Rectal smooth muscle tissue (tissue), 1 donor: ENCODE results near the gene PTTG1IP2.

ENCODE experiments used
- H3K27ac ChIP-seq: one replicate; pipeline ENCODE4 v1.7.0; 2013; ENCODE audit warnings: low read depth, low read length, inconsistent platforms
- H3K27me3 ChIP-seq: one replicate; pipeline ENCODE4 v1.7.0; 2013; ENCODE audit warnings: low read length; ENCODE audit not compliant: control insufficient read depth, insufficient read depth
- H3K36me3 ChIP-seq: one replicate; pipeline ENCODE4 v1.7.0; 2013; ENCODE audit warnings: low read length; ENCODE audit not compliant: control insufficient read depth, insufficient read depth
- H3K4me1 ChIP-seq: one replicate; pipeline ENCODE4 v1.7.0; 2013; ENCODE audit warnings: low read length; ENCODE audit not compliant: control insufficient read depth, insufficient read depth
- H3K4me3 ChIP-seq: one replicate; pipeline ENCODE4 v1.7.0; 2013; ENCODE audit warnings: low read length
- H3K9ac ChIP-seq: one replicate; pipeline ENCODE4 v1.7.0; 2013; ENCODE audit warnings: low read length

PTTG1IP2 gene

GRCh38 chr7:90488220-90488619 lies 18.8 kb downstream of the PTTG1IP2 start:
- no peaks in the 10 kb centered on the region for H3K27me3 ChIP-seq
- no peak overlapping the region for H3K9ac ChIP-seq
- H3K27ac ChIP-seq, result no peak overlapping the region
- H3K36me3 ChIP-seq, result no peaks in the 10 kb centered on the region
- H3K4me1 ChIP-seq, result no peaks in the 10 kb centered on the region
- H3K4me3 ChIP-seq, result no peak overlapping the region

DNA sequence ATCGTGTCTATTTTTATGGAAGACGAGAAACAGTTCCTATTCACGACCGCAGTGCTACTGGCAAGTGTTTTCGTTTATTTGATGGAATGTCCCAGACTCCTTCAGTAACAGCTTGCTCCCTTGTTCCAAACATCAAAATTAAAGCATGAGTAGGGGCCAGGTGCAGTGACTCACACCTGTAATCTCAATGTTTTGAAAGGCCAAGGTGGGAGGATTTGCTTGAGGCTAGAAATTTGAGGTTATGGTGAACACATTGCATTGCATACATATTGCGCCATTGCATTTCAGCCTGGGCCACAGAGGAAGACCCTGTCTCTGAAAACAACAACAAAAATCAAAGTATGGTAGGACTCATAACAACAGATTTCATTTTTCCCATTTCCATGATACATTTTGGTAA lies 22.8 kb downstream of the PTTG1IP2 start:
- H3K27ac ChIP-seq, result no peak overlapping the region
- H3K4me1 ChIP-seq, result no peaks in the 10 kb centered on the region
- H3K9ac ChIP-seq, result no peak overlapping the region
- no peaks in the 10 kb centered on the region for H3K36me3 ChIP-seq
- H3K4me3 ChIP-seq, result no peak overlapping the region
- H3K27me3 ChIP-seq, result no peaks in the 10 kb centered on the region

DNA sequence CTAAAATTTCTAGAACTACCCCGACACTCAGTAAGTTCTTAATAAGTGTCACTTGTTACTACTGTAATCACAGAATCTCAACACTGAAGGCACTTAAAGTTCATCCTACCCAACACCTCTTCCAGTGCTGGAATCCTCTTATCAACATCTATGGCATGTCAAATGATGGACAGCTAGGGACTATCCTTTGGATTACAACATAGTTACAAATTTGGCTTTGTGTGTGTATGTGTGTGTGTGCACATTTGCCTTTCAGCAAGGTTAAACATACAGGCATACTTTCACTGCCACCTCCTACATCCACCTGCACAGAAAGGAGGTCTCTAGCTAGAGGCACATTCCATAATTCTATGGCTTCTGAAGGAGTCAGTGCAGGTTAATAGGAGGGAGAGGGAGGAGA lies 25.8 kb downstream of the PTTG1IP2 start:
- no peak overlapping the region for H3K4me3 ChIP-seq
- H3K36me3 ChIP-seq, result no peaks in the 10 kb centered on the region
- no peaks in the 10 kb centered on the region for H3K27me3 ChIP-seq
- no peaks in the 10 kb centered on the region for H3K4me1 ChIP-seq
- no peak overlapping the region for H3K27ac ChIP-seq
- no peak overlapping the region for H3K9ac ChIP-seq

DNA sequence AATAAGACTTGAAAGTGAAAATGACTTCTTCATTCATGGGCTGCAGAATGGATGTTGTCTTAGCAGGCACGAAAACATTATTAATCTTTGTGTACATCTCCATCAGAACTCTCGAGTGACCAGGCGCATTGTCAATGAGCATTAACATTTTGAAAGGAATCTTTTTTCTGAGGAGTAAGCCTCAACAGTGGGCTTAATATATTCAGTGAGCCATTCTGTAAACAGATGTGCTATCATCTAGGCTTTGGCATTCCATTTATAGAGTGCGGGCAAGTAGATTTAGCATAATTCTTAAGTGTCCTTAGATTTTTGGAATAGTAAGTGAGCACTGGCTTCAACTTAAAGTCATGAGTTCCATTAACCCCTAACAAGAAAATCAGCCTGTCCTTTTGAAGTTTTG lies 33.1 kb downstream of the PTTG1IP2 start:
- H3K4me3 ChIP-seq, result no peak overlapping the region

DNA sequence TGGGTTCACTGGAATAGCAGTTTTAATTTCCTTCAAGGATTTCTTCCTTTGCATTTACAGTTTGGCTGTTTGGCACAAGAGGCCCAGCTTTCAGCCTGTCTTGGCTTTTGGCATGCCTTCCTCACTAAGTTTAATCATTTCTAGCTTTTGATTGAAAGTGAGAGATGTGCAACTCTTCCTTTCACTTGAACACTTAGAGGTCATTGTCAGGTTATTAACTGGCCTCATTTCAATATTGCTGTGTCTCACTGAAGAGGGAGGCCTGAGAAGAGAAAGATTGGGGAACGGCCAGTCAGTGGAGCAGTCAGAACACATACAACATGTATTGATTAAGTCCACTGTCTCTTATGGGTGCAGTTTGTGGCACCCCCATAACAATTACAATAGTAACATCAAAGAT lies 33.9 kb downstream of the PTTG1IP2 start:
- H3K9ac ChIP-seq, result no peak overlapping the region
- H3K36me3 ChIP-seq, result no peaks in the 10 kb centered on the region
- no peaks in the 10 kb centered on the region for H3K4me1 ChIP-seq
- no peaks in the 10 kb centered on the region for H3K27me3 ChIP-seq
- H3K4me3 ChIP-seq, result no peak overlapping the region
- H3K27ac ChIP-seq, result no peak overlapping the region

More for the DNA sequence above, 33.1 kb downstream of the PTTG1IP2 start:
- H3K9ac ChIP-seq, result no peak overlapping the region
- H3K4me1 ChIP-seq, result no peaks in the 10 kb centered on the region
- H3K27me3 ChIP-seq, result no peaks in the 10 kb centered on the region
- no peaks in the 10 kb centered on the region for H3K36me3 ChIP-seq
- no peak overlapping the region for H3K27ac ChIP-seq

DNA sequence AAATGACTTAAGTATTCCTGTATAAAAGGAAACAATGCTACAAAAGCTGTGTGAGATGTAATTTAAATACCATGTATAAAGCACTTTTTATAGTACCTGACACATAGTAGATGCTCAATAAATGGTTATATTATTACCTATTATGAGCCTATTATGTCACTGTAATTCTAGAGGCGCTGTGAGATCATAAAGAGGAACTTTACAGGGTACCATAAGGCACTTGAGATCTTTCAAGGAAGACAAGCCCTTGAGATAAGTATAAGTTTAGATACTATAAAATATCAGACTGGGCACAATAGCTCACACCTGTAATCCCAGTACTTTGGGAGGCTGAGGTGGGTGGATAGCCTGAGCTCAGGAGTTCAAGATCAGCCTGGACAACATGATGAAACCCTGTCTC lies 38.3 kb downstream of the PTTG1IP2 start:
- Histone ChIP-seq H3K9ac (no peak overlapping the region), H3K4me3 (no peak overlapping the region), H3K4me1 (no peaks in the 10 kb centered on the region), H3K36me3 (no peaks in the 10 kb centered on the region), H3K27me3 (no peaks in the 10 kb centered on the region), H3K27ac (no peak overlapping the region)

DNA sequence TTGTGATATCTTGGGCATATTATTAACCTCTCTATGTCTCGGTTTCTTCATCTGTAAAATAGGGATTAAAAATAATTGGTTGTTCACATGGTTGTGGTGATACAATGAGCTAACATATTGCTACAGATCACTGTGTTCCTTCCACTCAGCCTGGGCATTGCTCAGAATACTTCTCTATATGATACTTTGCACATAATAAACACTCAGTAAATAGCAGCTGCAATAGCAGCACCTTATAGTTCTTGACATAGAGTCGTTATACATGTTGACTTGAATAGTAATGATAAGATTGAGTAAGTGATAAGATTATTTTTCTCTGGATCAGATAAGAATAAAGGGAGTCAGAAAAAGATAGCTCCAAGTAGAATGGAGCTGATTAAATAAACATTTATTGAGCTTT lies 42.3 kb downstream of the PTTG1IP2 start:
- Histone ChIP-seq H3K4me3 (no peak overlapping the region), H3K9ac (no peak overlapping the region), H3K4me1 (no peaks in the 10 kb centered on the region), H3K36me3 (no peaks in the 10 kb centered on the region), H3K27me3 (no peaks in the 10 kb centered on the region), H3K27ac (no peak overlapping the region)

- Histone ChIP-seq H3K27ac (no peak overlapping the region), H3K9ac (no peak overlapping the region), H3K36me3 (no peaks in the 10 kb centered on the region), H3K4me1 (no peaks in the 10 kb centered on the region), H3K27me3 (no peaks in the 10 kb centered on the region), H3K4me3 (no peak overlapping the region)
These were observed 43.4 kb downstream of the PTTG1IP2 start for GRCh38 chr7:90512821-90513254.

DNA sequence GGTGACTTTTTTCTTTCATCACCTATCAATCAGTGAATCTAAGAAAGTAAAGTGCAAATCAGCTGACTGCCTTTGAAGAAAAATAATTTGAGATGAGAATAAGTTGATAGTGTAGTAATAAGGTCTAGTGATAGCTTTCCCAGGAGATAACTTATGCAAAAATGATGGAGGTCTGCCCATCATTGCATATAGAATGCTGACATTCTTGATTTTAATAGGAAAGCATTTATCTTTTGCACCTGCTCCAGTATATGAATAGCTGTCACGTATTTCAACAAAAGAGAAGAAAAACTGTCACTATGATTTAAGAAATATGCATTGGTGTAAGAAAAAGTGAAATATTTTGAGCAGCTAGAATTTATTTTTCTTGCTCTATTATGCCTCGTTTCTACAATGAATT lies 46.8 kb downstream of the PTTG1IP2 start:
- H3K36me3 ChIP-seq, result no peaks in the 10 kb centered on the region
- no peak overlapping the region for H3K9ac ChIP-seq
- H3K27me3 ChIP-seq, result no peaks in the 10 kb centered on the region
- no peak overlapping the region for H3K27ac ChIP-seq
- H3K4me3 ChIP-seq, result no peak overlapping the region
- H3K4me1 ChIP-seq, result no peaks in the 10 kb centered on the region

GRCh38 chr7:90518630-90519029 lies 49.2 kb downstream of the PTTG1IP2 start:
- Histone ChIP-seq H3K9ac (no peak overlapping the region), H3K27me3 (no peaks in the 10 kb centered on the region), H3K27ac (no peak overlapping the region), H3K36me3 (no peaks in the 10 kb centered on the region), H3K4me3 (no peak overlapping the region), H3K4me1 (no peaks in the 10 kb centered on the region)

DNA sequence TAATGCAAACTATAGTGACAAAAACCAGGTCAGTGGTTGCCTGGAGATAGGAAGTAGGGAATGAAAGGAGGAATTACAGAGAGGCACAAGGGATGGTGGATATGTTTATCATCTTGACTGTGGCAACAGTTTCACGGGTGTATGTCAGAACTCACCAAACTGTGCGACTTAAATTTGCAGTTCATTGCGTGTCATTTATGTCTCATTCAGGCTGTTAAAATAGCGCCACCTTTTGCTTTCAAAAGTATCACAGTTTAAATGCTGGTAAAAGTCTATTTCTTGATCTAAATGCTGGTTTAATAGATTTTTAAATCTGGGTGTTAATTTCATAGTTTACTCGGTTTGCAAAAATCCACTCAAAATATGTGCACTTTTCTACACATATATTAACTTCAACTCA lies 51.0 kb downstream of the PTTG1IP2 start:
- no peaks in the 10 kb centered on the region for H3K4me1 ChIP-seq
- no peaks in the 10 kb centered on the region for H3K36me3 ChIP-seq
- no peak overlapping the region for H3K27ac ChIP-seq
- no peak overlapping the region for H3K9ac ChIP-seq
- H3K27me3 ChIP-seq, result no peaks in the 10 kb centered on the region
- H3K4me3 ChIP-seq, result no peak overlapping the region

- no peak overlapping the region for H3K9ac ChIP-seq
- no peak overlapping the region for H3K27ac ChIP-seq
- no peaks in the 10 kb centered on the region for H3K4me1 ChIP-seq
- no peaks in the 10 kb centered on the region for H3K36me3 ChIP-seq
- no peak overlapping the region for H3K4me3 ChIP-seq
- H3K27me3 ChIP-seq, result no peaks in the 10 kb centered on the region
These were observed 60.8 kb downstream of the PTTG1IP2 start for GRCh38 chr7:90530263-90530662.

- H3K4me1 ChIP-seq, result no peaks in the 10 kb centered on the region
- H3K9ac ChIP-seq, result no peak overlapping the region
- no peak overlapping the region for H3K27ac ChIP-seq
- H3K27me3 ChIP-seq, result no peaks in the 10 kb centered on the region
- H3K36me3 ChIP-seq, result no peaks in the 10 kb centered on the region
- no peak overlapping the region for H3K4me3 ChIP-seq
These were observed 62.9 kb downstream of the PTTG1IP2 start for GRCh38 chr7:90532231-90532929.
